ENCODE data around the gene GABBR2.

DNA sequence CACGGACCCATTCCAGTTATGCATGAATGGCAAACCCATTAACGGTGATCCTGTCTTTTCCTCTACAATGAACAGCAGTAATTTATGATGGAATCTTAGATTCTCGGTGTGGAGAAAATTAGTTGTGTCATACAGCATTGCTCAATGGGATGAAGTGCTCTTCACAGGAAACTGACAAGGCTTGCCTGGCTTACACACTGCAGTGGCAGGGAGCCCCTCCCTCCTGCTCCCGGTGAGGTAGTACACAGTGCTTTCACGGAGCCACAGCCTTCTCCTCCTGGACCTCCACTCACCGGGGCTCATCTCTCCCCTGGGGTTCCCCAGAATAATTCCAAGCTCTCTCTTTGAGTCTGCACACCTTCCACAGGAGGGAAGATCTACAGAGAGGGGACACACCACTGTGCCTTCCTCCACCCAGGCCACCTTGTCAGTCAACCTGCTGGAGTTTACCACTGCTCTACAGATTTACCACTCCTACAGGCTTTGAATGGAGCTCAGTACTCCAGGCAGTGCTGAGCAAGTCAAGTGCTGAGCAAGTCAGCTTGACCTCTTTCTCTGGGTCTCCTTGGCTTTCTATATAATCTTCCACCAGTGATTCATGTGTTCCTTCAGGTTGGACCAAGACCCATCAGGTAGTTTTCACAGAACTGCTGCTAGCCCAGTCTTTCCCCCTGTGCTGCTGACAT lies 394.2 kb downstream of the GABBR2 start:
- no peak for TF ChIP-seq EP300 (IDR thresholded peaks at IDR 0.05; ENCODE audit: borderline replicate concordance)
- TF ChIP-seq, protein P1, sequence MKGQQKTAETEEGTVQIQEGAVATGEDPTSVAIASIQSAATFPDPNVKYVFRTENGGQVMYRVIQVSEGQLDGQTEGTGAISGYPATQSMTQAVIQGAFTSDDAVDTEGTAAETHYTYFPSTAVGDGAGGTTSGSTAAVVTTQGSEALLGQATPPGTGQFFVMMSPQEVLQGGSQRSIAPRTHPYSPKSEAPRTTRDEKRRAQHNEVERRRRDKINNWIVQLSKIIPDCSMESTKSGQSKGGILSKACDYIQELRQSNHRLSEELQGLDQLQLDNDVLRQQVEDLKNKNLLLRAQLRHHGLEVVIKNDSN (IDR thresholded peaks at IDR 0.05), result no peak
- no peak for TF ChIP-seq TAF1 (IDR thresholded peaks at IDR 0.05; ENCODE audit: low read depth)
- TF ChIP-seq FOXM1 (IDR thresholded peaks at IDR 0.05; ENCODE audit: borderline replicate concordance, low read depth), result no peak
- TF ChIP-seq, protein P2, sequence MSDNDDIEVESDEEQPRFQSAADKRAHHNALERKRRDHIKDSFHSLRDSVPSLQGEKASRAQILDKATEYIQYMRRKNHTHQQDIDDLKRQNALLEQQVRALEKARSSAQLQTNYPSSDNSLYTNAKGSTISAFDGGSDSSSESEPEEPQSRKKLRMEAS (IDR thresholded peaks at IDR 0.05), result no peak
- TF ChIP-seq CEBPB (IDR thresholded peaks at IDR 0.05), result peak; percentile 51; the same call in 1 of the 2 replicates
- TF ChIP-seq TEAD4 (IDR thresholded peaks at IDR 0.05), result no peak
- TF ChIP-seq RAD21 (IDR thresholded peaks at IDR 0.05; ENCODE audit: low read depth), result no peak
- TF ChIP-seq, protein P3, sequence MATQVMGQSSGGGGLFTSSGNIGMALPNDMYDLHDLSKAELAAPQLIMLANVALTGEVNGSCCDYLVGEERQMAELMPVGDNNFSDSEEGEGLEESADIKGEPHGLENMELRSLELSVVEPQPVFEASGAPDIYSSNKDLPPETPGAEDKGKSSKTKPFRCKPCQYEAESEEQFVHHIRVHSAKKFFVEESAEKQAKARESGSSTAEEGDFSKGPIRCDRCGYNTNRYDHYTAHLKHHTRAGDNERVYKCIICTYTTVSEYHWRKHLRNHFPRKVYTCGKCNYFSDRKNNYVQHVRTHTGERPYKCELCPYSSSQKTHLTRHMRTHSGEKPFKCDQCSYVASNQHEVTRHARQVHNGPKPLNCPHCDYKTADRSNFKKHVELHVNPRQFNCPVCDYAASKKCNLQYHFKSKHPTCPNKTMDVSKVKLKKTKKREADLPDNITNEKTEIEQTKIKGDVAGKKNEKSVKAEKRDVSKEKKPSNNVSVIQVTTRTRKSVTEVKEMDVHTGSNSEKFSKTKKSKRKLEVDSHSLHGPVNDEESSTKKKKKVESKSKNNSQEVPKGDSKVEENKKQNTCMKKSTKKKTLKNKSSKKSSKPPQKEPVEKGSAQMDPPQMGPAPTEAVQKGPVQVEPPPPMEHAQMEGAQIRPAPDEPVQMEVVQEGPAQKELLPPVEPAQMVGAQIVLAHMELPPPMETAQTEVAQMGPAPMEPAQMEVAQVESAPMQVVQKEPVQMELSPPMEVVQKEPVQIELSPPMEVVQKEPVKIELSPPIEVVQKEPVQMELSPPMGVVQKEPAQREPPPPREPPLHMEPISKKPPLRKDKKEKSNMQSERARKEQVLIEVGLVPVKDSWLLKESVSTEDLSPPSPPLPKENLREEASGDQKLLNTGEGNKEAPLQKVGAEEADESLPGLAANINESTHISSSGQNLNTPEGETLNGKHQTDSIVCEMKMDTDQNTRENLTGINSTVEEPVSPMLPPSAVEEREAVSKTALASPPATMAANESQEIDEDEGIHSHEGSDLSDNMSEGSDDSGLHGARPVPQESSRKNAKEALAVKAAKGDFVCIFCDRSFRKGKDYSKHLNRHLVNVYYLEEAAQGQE (IDR thresholded peaks at IDR 0.05; ENCODE audit: low read depth), result no peak
- no peak for TF ChIP-seq TCF12 (IDR thresholded peaks at IDR 0.05; ENCODE audit: low read depth)
- no peak for TF ChIP-seq ZBTB7A (IDR thresholded peaks at IDR 0.05; ENCODE audit: low read depth)
- TF ChIP-seq CREB1 (IDR thresholded peaks at IDR 0.05; ENCODE audit: low read depth), result no peak
- no peak for TF ChIP-seq NFIC (IDR thresholded peaks at IDR 0.05)
- no peak for TF ChIP-seq EGR1 (IDR thresholded peaks at IDR 0.05)
